PFSK-1 (cell line): ENCODE data around the gene SELENOW.

ENCODE experiments used
- FOXP2 ChIP-seq: optimal IDR thresholded peaks from 2 replicates; pipeline ENCODE3; 2011; ENCODE audit warnings: borderline replicate concordance, control low read depth, inconsistent platforms; ENCODE audit not compliant: insufficient read depth; ENCODE audit errors: extremely low read length, extremely low read depth
- POLR2AphosphoS5 ChIP-seq: IDR thresholded peaks from 2 replicates; pipeline ENCODE4 v1.6.1; 2012; ENCODE audit warnings: low read depth, mild to moderate bottlenecking, control low read depth, low read length, moderate library complexity
- SIN3A ChIP-seq: IDR thresholded peaks from 2 replicates; pipeline ENCODE4 v1.6.1; 2012; ENCODE audit warnings: mild to moderate bottlenecking, low read length, moderate library complexity, borderline replicate concordance; ENCODE audit not compliant: insufficient read depth
- TAF1 ChIP-seq: IDR thresholded peaks from 2 replicates; pipeline ENCODE4 v1.6.1; 2012; ENCODE audit warnings: low read length, control low read depth, borderline replicate concordance; ENCODE audit not compliant: insufficient read depth
- TF ChIP-seq, protein P1 (sequence below), 2 experiments: IDR thresholded peaks; 2 replicates each; pipeline versions ENCODE4 v1.6.1 to v1.8.0; 2011 to 2012; ENCODE audit warnings: low read depth in 2 of 2, low read length in 2 of 2, control low read depth in 1 of 2, inconsistent platforms in 1 of 2, mild to moderate bottlenecking in 1 of 2, moderate library complexity in 1 of 2; ENCODE audit not compliant: insufficient read depth in 1 of 2

DNA sequence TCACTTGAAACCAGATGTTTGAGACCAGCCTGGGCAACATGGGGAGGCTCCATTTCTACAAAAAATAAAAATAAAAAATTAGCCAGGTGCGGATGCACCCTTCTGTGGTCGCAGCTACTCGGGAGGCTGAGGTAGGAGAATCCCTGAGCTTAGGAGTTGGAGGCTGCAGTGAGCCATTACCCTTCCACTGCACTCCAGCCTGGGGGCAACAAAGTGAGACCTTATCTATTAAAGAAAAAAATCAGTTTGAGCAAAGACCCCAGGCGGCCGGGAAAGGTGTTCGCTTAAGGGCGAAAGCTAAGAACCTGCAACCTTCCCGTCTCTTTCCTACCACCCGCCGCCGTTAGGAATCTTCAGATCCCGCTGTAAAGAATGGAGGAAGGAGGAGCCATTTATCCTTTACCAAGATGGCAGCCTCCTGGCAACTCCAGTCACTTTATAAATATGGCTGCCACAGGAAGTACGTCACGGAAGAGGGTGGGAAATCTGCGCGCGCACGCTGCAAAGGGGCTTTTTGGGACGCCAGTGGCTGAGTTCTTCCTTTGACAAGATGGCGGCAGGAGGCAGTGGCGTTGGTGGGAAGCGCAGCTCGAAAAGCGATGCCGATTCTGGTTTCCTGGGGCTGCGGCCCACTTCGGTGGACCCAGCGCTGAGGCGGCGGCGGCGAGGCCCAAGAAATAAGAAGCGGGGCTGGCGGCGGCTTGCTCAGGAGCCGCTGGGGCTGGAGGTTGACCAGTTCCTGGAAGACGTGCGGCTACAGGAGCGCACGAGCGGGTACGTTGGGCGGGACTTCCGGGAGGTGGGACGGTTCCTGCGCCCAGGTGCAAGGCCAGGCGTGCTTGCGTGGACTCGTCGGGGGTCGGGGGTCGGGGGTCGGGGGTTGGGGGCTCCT is 33.2 kb upstream of the SELENOW start, which contains the start of gene NOP53:
- peak; percentile 92 for TF ChIP-seq TAF1
- TF ChIP-seq, protein P1, sequence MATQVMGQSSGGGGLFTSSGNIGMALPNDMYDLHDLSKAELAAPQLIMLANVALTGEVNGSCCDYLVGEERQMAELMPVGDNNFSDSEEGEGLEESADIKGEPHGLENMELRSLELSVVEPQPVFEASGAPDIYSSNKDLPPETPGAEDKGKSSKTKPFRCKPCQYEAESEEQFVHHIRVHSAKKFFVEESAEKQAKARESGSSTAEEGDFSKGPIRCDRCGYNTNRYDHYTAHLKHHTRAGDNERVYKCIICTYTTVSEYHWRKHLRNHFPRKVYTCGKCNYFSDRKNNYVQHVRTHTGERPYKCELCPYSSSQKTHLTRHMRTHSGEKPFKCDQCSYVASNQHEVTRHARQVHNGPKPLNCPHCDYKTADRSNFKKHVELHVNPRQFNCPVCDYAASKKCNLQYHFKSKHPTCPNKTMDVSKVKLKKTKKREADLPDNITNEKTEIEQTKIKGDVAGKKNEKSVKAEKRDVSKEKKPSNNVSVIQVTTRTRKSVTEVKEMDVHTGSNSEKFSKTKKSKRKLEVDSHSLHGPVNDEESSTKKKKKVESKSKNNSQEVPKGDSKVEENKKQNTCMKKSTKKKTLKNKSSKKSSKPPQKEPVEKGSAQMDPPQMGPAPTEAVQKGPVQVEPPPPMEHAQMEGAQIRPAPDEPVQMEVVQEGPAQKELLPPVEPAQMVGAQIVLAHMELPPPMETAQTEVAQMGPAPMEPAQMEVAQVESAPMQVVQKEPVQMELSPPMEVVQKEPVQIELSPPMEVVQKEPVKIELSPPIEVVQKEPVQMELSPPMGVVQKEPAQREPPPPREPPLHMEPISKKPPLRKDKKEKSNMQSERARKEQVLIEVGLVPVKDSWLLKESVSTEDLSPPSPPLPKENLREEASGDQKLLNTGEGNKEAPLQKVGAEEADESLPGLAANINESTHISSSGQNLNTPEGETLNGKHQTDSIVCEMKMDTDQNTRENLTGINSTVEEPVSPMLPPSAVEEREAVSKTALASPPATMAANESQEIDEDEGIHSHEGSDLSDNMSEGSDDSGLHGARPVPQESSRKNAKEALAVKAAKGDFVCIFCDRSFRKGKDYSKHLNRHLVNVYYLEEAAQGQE (IDR thresholded peaks at IDR 0.05; ENCODE audit: insufficient read depth in 1 of 2, low read depth in 2 of 2, low read length in 2 of 2), result 0 out of 4 replicates have a peak, but pooled peaks of 1 of the 2 experiments have one; percentile 38
- TF ChIP-seq POLR2AphosphoS5, result peak; percentile 94
- no peak for TF ChIP-seq SIN3A
- TF ChIP-seq FOXP2, result no peak
